Activated CD8-positive, alpha-beta memory T cell treated with anti-CD3 and anti-CD28 coated beads for 1 hour (primary cell): Measurements from ENCODE around the gene IGF2BP2.

Source experiments
- DNase-seq, 2 donors: peaks; one replicate each; pipeline ENCODE4 v3.0.0-alpha.2; 2020; ENCODE audit warnings: low read depth in 1 of 2; ENCODE audit errors: extremely low read depth in 1 of 2

Gene IGF2BP2

DNA sequence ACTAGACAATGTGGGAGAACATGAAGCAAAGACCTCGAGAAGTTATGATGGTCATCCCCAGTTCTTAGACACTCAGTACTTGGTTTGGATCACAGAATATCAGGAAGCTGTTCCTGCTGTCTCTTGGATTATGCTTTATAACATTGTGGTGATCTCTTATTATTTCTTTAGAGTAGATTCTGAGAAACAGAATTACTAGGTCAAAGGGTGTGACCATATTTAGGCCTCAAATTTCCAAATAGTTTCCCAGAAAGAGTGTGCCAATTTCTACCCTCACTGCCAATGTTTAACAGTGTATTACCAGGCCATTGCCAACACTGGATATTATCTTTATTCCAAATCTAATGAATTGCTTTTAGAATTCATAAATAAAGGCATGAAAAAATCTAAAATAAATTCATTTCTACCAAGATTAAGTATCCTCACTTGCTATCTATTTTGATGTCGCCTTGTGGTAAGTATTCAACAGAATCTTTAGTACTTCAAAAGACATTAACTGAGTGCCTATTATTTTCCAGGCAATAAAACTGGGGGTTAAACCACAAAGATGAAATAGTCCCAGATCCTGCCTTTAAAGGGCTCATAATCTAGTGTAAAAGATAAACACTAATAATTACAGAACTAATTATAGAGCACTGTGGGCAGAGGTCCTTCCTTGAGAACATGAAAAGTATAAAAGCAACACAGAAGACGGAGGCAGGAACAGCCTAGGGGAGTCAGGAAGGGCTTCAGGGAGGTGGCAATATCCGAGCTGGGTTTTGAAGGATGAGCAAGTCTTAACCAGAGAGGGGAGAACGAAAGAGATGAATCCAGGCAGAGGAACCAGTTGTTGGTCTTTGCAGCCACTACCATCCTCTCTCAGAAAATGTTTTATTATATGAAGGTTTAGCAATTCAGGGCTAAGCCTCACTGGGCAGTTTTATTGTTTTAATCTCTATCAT lies 86.8 kb downstream of the IGF2BP2 start:
- DNase-seq = no peak

DNA sequence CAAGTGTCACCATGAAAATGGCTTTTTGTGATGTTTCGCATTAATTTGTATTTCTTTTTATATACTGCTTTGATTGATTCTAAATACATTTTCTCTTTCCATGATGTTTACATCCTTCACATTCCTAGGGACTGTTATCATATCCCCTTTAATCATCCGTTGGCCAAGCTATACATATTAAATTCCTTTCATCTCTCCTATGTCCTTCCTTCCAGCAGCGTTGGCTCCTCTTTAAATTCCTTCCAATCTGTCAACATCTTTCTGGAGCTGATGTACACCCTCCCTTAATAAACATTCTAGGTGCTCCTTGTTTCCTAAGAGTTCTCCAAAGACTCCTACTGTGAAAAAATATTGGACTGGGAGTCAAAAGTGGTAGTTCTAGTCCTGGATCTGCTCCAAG lies 87.8 kb downstream of the IGF2BP2 start:
- DNase-seq = no peak

DNA sequence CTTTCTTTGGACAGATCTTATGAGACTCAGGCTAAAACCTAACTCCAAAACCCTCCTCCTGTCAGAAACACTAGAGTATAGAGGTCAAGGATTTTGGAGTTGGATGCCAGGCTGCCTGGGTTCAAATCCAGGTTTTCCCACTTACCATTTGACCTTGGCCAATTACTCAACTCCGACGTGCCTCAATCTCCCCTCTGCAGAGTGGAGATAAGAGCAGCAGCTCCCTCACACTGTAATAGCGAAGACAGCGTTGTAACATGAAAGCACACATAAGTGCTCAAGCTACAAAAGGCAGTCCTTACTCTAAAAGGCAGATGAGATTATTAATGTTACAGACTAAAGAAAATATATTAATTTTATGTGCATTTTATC lies 90.1 kb downstream of the IGF2BP2 start:
- DNase-seq = no peak

DNA sequence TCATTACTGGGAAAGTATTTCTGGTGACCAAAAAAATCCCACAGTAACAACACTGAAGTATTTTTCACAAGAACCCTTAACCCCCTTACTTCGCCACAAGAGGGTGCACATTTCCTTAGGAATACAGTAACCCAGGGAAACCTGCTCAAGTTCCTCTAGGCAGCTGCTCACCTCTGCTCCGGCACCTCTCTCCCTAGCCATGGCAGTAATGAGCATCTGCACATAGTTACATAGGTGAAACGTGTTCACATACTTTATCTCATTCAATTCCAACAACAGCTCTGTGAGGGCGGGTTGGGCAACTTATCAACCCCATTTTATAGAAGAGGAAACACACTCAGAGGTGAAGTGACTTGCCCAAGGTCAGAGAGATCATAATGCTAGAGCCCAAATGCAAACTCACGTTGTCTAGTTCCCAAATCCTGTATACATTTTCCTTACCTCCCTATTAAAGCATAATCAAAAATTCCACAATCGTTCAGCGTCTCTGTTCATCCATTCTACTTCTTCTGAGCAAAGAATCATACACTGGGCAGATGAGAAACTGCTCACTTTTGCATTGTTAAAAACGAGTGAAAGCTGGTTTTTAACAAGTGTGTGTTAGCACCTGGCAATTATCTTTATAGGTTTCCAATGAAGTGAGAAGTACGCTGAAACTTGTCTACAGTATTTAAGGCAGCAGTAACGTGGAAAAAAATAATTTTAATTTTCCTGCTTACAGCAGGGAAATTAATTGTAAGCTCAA lies 90.7 kb downstream of the IGF2BP2 start:
- no peak for DNase-seq

DNA sequence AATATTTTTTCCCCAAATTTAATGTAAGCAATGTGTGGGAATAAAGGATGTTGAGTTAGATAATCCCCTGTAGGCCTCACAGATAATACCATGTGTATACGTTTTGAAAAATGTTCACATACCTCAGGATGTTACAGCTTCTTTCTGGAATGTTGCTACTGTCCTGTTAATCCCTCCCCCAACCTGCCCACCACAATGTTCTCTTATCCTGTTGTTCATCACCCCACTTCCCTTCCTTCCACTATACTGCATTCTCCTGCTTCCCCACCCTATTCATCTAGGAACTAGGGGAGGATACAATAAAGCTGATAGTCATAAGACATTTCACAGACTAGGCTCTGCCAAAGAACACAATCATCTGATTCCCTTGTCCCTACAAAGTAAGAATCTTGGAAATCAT lies 92.1 kb downstream of the IGF2BP2 start:
- DNase-seq = no peak

DNA sequence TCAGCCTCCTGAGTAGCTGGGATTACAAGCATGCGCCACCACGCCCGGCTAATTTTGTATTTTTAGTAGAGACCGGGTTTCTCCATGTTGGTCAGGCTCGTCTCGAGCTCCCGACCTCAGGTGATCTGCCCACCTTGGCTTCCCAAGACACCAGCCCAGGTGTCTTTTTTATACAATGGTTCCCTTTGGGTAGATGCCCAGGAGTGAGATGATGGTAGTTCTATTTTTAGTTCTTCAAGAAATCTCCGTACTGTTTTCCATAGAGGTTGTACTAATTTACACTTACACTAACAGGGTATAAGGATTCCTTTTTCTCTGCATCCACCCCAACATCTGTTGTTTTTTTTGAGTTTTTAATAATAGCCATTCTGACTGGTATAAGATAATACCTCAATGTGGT lies 94.3 kb downstream of the IGF2BP2 start:
- no peak for DNase-seq

DNA sequence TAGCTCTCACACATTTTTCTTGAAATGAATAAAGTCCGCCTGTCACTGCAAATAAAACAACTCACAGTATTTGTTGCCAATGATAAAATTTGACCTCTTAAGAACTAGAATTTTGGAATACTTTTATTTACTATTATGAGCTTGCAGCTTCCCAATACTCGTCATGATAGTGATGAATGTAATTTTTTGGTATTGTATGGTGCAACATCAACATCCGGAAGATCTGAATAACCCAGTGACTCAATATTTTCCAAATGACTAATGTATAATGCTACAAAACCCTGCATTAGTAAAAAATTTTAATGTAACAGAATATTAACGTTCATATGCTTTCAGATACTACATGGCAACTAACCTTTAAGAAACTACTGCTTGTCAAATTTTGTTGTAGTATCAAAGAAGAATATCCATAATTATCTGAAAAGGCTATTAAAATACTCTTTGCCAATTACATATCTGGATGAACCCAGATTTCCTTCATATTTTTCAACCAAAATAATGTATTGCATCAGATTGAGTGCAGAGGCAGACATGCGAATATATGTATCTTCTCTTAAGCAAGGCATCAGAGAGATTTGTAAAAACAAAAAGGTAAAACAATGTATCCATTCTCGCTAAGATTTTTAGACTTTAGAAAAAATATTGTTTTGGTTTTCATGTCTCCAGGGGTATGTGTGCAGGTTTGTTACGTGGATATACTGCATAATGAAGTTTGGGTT lies 95.3 kb downstream of the IGF2BP2 start:
- no peak for DNase-seq

DNA sequence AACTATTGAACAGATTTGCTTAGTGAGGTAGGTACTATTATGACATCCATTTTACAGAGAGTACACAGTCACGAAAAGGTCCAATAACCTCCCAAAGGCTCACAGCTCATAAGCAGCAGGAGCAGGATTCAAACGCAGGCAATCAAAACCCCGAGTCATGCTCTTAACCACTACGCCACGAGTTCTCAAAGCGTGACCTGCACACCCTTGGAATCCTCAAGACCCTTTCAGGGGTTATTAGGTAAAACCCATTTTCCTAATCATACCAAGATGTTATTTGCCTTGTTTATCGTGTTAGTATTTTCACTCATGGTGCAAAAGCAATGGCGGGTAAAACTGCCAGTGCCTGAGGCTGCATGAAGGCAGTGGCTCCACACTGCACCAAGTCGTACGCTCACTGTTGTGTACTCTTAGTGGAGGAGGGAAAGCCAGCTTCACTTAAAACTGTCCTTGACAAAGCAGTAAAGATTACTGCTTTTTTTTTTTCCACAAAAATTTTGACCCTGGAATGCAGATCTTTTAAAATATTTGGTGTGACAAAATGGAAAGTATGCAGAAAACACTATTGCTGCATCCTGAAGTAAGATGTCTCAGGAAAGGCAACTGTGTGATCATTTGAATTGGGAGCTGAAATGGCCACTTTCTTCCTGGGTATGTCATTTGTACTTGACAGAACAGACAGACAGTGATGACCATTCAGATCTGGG lies 96.1 kb downstream of the IGF2BP2 start:
- DNase-seq = no peak

DNA sequence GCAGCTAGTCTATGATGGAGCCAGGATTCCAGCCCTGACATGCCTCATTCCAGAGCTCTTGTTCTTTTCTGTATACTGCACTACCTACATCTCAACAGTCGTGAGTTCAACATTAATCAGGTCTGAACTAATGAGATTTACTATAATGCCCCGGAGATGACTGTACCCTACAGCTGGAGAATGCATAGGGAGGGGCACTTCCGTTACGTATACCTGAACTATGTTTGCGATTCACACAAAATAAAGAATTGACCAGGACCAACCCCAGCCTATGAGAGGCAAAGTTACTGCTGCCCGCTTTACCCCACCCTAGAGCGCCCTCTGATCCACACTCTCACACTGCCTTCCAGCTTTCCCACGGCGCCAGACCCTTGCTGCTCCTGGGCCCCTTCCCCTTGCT lies 97.0 kb downstream of the IGF2BP2 start:
- no peak for DNase-seq

DNA sequence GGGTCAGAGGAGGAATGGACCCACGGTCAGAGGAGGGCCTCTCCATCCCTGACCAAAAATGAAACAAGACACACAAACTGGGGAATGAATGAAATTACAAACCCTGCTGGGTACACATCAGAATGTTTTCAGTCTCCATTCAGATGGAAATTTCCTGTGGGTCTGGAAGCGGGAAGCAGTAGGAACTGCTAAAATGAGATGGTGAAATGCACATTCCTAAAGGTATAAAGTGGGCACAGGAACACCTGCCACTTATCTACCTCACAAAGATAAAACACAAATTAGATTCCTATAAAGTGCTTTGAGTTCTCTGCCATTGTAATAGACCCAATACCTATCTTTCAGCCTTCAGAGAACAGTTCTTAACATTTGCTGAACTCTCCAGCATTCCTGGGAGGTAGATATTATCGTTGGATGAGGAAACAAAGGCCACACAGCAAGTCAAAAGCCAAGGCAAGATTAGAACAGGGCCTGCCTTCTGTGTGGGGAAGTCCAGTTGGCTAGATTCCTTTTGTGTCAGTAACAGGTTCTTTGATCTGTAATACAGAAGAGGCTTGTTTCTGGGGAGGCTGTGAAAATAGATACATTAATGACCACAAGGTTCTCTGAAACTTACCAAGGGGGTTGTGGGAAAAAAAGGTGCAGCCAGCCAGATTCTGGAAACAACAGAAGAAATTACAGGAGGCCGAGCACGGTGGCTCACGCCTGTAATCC lies 98.4 kb downstream of the IGF2BP2 start:
- DNase-seq = no peak

DNA sequence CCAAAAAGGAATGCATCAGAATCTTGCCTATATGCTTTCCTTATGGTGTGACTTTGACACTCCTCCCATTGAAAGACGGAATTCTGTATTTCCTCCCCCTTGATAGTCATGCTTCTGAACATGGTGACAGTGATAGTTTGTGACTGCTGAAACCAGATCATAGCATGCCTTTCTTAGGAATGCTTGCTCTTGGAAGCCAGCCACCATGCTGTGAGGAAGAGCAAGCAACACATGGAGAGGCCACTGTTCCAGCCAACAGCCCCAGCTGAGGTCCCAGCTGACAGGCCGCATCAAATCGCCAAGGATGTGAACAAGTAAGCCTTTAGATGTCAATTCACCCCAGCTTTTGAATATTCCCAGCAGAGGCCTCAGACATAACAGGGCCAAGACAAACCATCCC lies 100.1 kb downstream of the IGF2BP2 start:
- DNase-seq = no peak

DNA sequence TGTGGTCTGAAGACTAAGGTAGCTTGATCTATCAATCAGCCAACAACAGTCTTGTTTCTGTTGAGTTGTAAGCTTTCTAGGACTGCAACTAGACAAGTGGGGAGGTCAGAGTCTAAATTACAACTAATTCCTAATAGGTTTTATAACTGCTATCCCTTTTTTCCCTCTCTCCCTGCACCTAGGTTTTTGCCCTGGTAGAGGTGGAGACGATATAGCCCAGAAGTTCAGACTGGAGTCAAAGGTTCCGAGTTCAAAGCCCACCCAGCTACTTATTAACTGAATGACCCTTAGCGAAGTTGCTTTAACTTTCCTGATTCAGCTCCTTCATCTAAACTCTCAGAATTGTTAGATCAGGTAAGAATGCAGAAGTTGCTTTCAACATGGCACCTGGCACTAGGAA lies 100.6 kb downstream of the IGF2BP2 start:
- no peak for DNase-seq

DNA sequence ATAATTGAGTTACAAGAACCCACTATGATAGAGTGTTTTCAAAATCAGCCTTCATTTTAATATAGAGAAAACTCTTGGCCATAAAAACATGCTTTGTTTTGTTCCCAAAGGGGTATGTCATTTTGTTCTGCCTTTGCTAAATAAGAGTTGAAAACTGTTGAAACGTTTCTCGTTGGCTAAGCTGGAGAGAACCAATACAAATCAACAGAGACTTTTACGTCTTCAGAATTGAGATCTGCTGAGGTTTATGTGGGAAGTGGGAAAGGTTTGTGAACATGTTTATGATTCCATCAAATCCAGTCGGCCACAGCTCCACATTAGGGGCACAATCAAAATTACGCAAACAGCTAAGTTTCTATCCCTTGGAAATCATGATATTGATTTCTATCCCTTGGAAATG lies 102.0 kb downstream of the IGF2BP2 start:
- no peak for DNase-seq

DNA sequence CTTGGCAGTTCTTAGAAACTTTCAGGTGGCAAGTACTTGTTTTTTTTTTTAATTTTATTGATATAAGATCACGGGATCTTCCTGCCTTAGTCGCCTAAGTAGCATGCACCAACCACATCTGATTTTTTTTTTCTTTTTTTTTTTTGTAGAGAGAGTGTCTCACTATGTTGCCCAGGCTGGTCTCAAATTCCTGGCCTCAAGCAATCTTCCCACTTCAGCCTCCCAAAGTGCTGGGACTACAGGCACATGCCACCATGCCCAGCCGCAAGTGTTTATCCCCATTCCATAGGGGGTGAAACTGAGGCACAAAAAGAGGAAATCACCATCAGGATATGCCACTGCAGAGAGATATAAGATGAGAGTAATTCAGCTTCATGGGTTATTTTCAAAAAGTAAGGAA lies 102.9 kb downstream of the IGF2BP2 start:
- DNase-seq = no peak

DNA sequence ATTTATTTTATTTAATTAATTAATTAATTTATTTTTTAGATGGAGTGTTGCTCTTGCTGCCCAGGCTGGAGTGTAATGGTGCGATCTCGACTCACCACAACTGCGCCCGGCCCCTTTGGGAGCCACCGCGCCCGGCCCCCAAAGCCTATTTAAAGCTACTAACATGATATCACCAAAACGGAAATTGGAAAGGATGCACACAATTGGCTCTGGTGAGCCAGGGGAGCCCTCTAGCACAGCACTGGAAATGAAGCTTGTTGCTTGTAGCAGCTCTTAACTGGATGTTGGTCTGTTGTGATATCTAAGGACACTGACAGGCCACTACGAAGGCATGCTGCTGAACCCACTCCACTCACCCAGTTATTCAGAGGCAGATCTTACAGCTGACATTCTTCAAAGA lies 104.5 kb downstream of the IGF2BP2 start:
- DNase-seq = no peak

DNA sequence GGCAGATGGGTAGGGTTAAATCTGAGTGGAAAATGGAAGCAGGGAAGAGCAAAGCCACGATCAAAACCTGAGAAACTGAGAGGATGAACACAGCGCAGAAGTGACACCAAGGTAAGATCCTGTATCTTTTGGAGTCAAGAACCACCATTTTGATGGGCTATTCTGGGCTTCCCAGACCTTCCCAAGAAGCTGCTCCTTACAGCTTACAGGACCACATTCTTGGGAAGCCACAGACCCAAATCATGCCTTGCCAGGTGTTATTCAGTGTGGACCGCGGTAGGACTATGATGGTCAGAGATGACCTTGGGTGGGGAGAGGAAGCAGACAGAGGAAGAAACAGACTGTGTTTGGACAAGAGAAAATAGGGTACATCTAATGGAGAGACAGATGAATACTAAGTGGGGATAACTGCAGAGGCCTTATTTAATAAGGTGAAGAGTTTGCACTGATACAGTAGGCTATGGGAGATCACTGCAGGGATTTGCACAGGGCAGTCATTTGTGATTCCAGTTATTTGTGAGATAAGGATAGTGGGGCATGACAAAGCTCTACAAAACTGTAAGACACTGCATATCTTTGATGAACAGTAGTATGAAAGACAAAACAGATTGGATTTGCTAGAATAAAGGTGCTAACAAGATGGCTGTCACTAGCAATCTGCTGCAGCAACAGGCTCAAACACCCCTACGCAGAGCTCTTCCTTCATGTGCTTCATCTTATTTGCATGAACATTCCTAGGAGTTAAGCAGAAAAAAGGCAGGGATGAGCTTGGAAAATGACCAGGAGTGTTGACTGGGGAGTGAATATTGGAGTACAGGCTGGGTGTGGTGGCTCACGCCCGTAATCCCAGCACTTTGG lies 105.9 kb downstream of the IGF2BP2 start:
- no peak for DNase-seq

DNA sequence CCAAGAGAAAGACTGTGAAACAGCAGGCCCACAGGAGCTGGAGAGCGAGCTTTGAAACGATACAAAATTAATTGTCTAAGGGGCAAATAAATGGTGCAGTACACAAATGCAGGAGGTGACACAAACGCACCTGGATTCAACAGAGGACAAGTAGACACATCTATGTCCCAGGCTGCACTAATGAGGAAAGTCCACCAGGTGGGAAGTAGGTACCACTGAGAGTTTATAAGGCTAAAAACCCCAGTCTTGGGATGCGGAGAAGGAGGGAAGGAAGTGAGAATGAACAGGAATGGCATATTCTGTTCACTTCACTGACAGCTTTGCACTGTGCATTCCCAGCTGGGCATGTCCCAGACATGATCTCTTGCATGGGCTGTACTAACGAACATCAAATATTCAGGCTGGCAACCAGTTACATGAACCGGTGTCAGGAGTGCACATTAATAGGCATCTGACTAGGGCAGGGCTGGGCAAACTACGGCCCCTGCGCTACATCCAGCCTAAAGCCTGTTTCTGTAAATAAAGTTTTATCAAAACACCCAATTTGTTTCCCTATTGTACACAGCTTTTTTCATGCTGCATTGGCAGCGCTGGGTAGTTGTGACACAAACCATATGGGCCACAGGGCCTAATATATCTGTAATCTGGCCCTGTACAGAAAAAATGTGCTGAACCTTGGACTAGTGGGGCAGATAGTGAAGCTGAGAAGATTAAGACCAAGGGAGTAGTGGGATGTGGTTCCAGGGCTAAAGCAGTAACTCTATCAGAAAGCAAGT lies 107.0 kb downstream of the IGF2BP2 start:
- DNase-seq = no peak

DNA sequence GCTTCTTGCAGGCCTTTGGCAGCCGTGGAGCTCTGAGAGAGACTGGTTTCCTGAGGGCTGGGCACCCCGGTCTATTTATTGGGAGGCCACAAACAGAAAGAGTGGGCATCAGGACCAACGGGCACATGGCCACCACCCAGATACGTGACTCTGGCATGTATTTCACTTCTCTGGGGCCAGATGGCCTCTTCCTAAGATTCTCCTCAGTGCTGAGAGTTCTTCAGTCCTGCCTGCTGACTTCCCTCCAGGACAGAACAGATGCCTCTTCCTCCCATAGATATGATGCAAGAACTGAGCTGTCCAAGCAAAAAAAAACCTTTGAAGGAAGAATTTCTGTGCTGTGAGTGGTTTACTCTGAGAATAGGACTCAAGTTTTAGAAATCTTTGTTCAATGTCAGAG lies 107.7 kb downstream of the IGF2BP2 start:
- DNase-seq = no peak
